Loucy (cell line): ENCODE data around the gene KRTAP12-3.

Experiments
- EZH2phosphoT487 ChIP-seq: fragments of 200-600 bp; IDR thresholded peaks from 2 replicates; pipeline ENCODE4 v1.6.1; 2018; ENCODE audit warnings: antibody characterized with exemption, mild to moderate bottlenecking, moderate library complexity, borderline replicate concordance
- TF ChIP-seq, protein P1 (sequence below): fragments of 200-600 bp; sonication (generic); conservative IDR thresholded peaks from 2 replicates; pipeline ENCODE4 v1.5.1; 2014; ENCODE audit warnings: mild to moderate bottlenecking, antibody characterized with exemption, low read length

DNA sequence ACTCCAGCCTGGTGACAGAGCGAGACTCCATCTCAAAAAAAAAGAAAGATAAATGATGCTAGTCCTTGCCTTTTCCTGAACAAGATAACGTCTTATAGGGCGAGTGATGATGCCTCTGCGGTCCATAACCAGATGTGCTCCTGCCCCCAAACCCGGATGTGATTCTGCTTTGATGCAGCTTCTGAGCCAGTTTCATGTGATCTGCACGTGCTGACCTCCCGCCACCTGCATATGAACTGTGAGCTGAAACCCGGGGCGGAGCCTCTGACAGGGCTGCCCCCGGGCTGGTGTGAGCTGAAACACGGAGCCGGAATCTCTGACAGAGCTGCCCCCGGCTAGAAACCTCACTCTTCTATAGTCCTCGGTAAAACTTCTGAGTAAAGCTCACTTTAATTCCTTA lies 4.6 kb upstream of the KRTAP12-3 start:
- TF ChIP-seq, protein P1, sequence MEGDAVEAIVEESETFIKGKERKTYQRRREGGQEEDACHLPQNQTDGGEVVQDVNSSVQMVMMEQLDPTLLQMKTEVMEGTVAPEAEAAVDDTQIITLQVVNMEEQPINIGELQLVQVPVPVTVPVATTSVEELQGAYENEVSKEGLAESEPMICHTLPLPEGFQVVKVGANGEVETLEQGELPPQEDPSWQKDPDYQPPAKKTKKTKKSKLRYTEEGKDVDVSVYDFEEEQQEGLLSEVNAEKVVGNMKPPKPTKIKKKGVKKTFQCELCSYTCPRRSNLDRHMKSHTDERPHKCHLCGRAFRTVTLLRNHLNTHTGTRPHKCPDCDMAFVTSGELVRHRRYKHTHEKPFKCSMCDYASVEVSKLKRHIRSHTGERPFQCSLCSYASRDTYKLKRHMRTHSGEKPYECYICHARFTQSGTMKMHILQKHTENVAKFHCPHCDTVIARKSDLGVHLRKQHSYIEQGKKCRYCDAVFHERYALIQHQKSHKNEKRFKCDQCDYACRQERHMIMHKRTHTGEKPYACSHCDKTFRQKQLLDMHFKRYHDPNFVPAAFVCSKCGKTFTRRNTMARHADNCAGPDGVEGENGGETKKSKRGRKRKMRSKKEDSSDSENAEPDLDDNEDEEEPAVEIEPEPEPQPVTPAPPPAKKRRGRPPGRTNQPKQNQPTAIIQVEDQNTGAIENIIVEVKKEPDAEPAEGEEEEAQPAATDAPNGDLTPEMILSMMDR = no peak
- no peak for TF ChIP-seq EZH2phosphoT487
